HG02763 (cell line): ENCODE results near the gene MEI1.
A peak's percentile ranks its signal among the peaks of the same experiment; 100 is the strongest.
"Not testable (repeated sequence)": the region's sequence is repeated elsewhere in the genome, so short reads cannot be mapped to it uniquely, and the experiment has no call there.

Source experiments
- ATAC-seq: cut with Tn5 transposase; IDR thresholded peaks from one replicate; pipeline ENCODE4 v1.9.1; 2021; ENCODE audit warnings: mild to moderate bottlenecking, moderate library complexity; ENCODE audit not compliant: unreplicated experiment

MEI1 gene

GRCh38 chr22:41676134-41676533, 23.2 kb upstream of the MEI1 start:
- ATAC-seq: no peak

- no peak for ATAC-seq
Observed at GRCh38 chr22:41681616-41682015, 17.7 kb upstream of the MEI1 start.

- peak; percentile 77 for ATAC-seq
Observed at GRCh38 chr22:41682033-41682807, 17.1 kb upstream of the MEI1 start.

DNA sequence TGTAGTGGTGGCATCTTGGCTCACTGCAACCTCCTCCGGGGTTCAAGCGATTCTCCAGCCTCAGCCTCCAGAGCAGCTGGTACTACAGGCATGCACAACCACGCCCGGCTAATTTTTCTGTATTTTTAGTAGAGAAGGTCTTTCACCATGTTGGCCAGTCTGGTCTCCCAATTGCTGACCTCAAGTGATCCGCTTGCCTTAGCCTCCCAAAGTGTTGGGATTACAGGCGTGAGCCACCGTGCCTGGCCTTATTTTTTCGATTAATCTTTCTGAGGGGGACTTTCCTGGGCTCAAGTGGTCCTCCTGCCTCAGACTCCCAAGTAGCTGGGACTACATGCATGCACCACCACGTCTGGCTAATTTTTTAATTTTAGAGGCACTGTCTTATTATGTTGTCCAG, 16.3 kb upstream of the MEI1 start:
- no peak for ATAC-seq

DNA sequence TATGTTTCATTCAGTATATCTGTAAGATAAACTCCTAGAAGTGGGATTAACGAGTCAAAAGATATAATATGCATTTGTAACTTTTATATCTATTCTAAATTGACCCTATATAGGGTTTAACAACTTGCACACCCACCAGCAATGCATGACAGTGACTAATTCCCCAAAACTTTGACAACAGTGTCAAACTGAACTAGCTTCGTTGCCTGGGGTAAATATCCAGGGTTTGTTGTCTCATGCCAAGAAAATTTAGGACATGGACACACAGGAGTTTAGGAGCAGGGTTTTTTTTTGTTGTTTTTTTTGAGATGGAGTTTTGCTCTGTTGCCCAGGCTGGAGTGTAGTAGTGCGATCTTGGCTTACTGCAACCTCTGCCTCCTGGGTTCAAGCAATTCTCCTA, 15.7 kb upstream of the MEI1 start:
- ATAC-seq: no peak

DNA sequence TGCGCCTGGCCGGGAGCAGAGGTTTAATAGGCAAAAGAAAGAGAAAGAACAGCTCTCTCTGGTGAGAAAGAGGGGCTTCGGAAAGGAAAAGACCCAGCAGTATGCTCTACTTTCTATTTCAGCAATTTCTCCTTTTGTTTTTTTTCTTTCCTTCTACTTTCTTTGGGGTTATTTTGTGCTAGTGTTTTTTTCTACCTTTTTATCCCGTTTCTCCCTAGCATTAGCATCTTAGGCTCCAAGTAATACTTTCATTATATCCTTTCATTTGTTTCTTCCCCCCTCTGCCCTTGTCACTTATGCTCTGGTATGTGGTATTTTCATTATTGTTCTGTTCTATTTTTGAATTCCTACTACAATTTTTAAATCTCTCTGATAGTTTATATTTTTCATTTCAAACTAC, 15.1 kb upstream of the MEI1 start:
- no peak for ATAC-seq

GRCh38 chr22:41686890-41687289, 12.4 kb upstream of the MEI1 start:
- ATAC-seq: not testable (repeated sequence)

GRCh38 chr22:41687901-41688364, 11.4 kb upstream of the MEI1 start:
- no peak for ATAC-seq

GRCh38 chr22:41688365-41689211, 10.7 kb upstream of the MEI1 start, which contains the start of gene SNU13:
Gene SNU13 (minus strand): TSS chr22:41688867. CDS start chr22:41688796, 71 bp downstream.
- peak; percentile 84 for ATAC-seq

DNA sequence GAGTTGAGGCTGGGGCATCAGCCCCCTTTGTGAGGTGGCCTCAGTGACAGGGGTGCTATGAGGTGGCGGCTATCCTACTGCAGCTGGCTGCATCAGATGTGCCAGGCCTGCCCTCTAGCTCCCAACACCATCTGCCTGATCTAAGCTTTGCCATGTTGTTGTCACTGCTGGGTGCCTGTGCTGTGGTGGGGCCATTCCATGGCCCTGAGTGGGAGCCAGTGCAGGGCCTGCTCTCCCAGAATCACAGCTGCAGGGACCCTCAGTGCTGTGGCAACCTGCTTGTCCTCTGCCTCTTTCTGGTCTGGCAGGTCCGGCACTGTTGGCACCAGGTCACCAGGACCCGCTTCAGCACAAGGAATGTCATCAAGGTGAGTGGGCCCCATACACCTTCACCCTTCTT, 8.8 kb upstream of the MEI1 start:
- no peak for ATAC-seq

DNA sequence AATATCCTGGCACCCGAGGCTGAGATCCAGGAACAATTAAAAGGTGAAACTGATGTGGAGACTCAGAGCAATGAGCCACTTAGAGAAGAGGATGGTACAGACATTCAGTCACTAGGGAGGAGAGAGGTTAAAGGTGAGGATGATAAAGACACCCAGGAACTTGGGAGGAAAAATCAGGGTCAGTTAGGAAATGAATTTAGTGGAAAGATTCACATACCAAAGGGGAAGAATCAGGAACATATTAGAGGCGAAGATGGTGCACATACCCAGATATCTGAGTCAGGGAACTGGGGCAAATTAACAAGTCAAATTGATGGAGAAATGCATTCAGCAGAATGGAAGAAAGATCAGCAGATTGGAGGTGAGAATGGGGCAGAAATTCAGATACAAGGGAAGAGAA, 4.1 kb upstream of the MEI1 start:
- no peak for ATAC-seq

- peak; percentile 23 for ATAC-seq
Observed at GRCh38 chr22:41696703-41697102, 2.6 kb upstream of the MEI1 start.

- peak; percentile 52 for ATAC-seq
Observed at GRCh38 chr22:41697126-41697775, 2.1 kb upstream of the MEI1 start.

GRCh38 chr22:41700108-41700364, 733 bp downstream of the MEI1 start:
- no peak for ATAC-seq

DNA sequence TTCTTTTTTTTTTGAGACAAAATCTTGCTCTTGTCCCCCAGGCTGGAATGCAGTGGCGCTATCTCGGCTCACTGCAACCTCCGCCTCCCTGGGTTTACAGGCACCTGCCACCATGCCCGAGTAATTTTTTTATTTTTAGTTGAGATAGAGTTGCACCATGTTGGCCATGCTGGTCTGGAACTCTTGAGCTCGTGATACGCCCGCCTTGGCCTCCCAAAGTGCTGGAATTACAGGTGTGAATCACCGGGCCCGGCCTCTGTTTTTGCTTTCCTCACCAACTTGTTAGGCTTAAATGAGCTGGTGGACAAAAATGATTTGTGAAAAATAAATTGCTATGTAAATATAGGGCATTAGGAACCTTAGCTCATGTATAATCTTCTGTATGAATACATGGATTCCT, 3.5 kb downstream of the MEI1 start:
- no peak for ATAC-seq

GRCh38 chr22:41709341-41709740, 10.0 kb downstream of the MEI1 start:
- no peak for ATAC-seq

- no peak for ATAC-seq
Observed at GRCh38 chr22:41713004-41713403, 13.7 kb downstream of the MEI1 start.

GRCh38 chr22:41722496-41722895, 23.2 kb downstream of the MEI1 start:
- no peak for ATAC-seq

- no peak for ATAC-seq
Observed at GRCh38 chr22:41725510-41726110, 26.3 kb downstream of the MEI1 start.

GRCh38 chr22:41731609-41732008, 32.3 kb downstream of the MEI1 start:
- no peak for ATAC-seq

DNA sequence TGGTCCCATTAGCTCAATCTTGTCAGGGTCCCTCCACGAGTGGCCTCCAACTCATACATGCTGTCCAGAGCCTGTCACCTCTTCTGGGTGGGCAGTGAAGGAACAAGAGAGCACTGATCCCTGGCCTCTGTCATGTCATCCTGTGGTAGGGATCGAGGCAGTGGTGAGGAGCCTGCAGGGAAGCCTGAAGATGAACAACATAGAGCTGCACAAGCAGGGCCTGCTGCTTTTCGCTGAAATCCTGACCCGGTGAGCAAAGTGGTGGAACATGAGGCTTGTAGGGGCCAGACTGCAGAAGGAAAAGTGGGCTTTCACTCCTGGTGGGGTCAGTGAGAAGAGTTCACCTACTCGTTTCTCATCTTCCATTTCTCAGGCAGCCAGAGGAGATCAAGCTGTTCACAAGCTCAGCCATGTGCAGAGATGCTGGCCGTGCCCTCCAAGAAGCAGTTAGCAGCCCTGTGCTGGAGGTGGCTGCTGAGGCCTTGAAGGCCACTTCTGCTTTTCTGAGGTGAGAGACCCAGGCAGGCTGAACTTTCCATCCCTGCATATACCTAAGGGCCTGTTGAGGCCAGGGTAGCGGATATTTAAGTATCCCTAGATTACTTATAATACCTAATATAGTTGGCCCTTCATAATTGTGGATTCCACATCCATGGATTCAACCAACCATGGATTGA, 32.9 kb downstream of the MEI1 start:
- no peak for ATAC-seq
